Naive thymus-derived CD4-positive, alpha-beta T cell (primary cell): Measurements from ENCODE around the gene EBF3. TPM values are rescaled to one million over a fixed set of nuclear protein-coding genes. Genes with fewer than 3 reads are reported as not detected.

Experiments
- ATAC-seq: fragments of 150-1000 bp; cut with Tn5 transposase; 2 replicates; pipeline ENCODE4 v1.10.0; 2021; ENCODE audit warnings: mild to moderate bottlenecking, moderate library complexity
- CTCF ChIA-PET: fragments of 350-600 bp; sonication (Branson Sonifier 250); formaldehyde crosslinking; loops from one replicate; lab custom pipeline; 2021; ENCODE audit warnings: antibody characterized with exemption; lab: Charles Lee
- POLR2A ChIA-PET: fragments of 350-600 bp; sonication (Branson Sonifier 250); formaldehyde crosslinking; loops from one replicate; lab custom pipeline; 2021; ENCODE audit warnings: antibody characterized with exemption, inconsistent platforms; lab: Charles Lee
- DNase-seq, 9 donors: peaks; one replicate each; pipeline versions ENCODE4 v3.0.0 to v3.0.0-alpha.2; 2020 to 2022; ENCODE audit warnings: mixed read lengths in 1 of 9
- H3K27ac ChIP-seq: one replicate; pipeline ENCODE4 v1.7.0; 2013; ENCODE audit warnings: mild to moderate bottlenecking, low read depth, low read length, moderate library complexity
- H3K27me3 ChIP-seq, 2 donors: one replicate each; pipeline ENCODE4 v1.7.0; 2013; ENCODE audit warnings: low read length in 2 of 2, mild to moderate bottlenecking in 2 of 2, moderate library complexity in 2 of 2; ENCODE audit not compliant: control insufficient read depth in 2 of 2, insufficient read depth in 2 of 2
- H3K36me3 ChIP-seq, 3 experiments: 1 replicate in 2 of 3; 2 replicates in 1 of 3; pipeline ENCODE4 v1.7.0; 2013; ENCODE audit warnings: low read length in 3 of 3, mild to moderate bottlenecking in 3 of 3, moderate library complexity in 1 of 3; ENCODE audit not compliant: insufficient read depth in 3 of 3, control insufficient read depth in 2 of 3
- H3K4me1 ChIP-seq, 2 donors: one replicate each; pipeline ENCODE4 v1.7.0; 2013; ENCODE audit warnings: low read length in 2 of 2, mild to moderate bottlenecking in 2 of 2, moderate library complexity in 1 of 2; ENCODE audit not compliant: control insufficient read depth in 2 of 2, insufficient read depth in 2 of 2
- H3K4me3 ChIP-seq: 2 replicates; pipeline ENCODE4 v1.7.0; 2013; ENCODE audit warnings: mild to moderate bottlenecking, low read length
- H3K9me3 ChIP-seq, 3 experiments: 1 replicate in 2 of 3; 2 replicates in 1 of 3; pipeline ENCODE4 v1.7.0; 2013; ENCODE audit warnings: low read length in 3 of 3; ENCODE audit not compliant: control insufficient read depth in 2 of 3
- H3K27ac Mint-ChIP-seq, 9 donors: one replicate each; pipeline ENCODE4 v1.8.0; 2020 to 2022; ENCODE audit warnings: mixed read lengths in 9 of 9, mild to moderate bottlenecking in 8 of 9, moderate library complexity in 5 of 9, inconsistent platforms in 2 of 9
- H3K27me3 Mint-ChIP-seq, 5 donors: one replicate each; pipeline ENCODE4 v1.8.0; 2021 to 2022; ENCODE audit warnings: mixed read lengths in 5 of 5, mild to moderate bottlenecking in 1 of 5
- H3K36me3 Mint-ChIP-seq, 5 donors: one replicate each; pipeline ENCODE4 v1.8.0; 2020 to 2022; ENCODE audit warnings: mixed read lengths in 5 of 5, mild to moderate bottlenecking in 3 of 5, inconsistent platforms in 1 of 5
- H3K4me1 Mint-ChIP-seq, 7 donors: one replicate each; pipeline ENCODE4 v1.8.0; 2020 to 2022; ENCODE audit warnings: mixed read lengths in 7 of 7, mild to moderate bottlenecking in 3 of 7, inconsistent platforms in 1 of 7
- H3K4me3 Mint-ChIP-seq, 10 donors: one replicate each; pipeline ENCODE4 v1.8.0; 2020 to 2022; ENCODE audit warnings: mild to moderate bottlenecking in 10 of 10, mixed read lengths in 10 of 10, moderate library complexity in 6 of 10, inconsistent platforms in 2 of 10
- H3K9me3 Mint-ChIP-seq, 11 donors: one replicate each; pipeline ENCODE4 v1.8.0; 2020 to 2022; ENCODE audit warnings: mixed read lengths in 11 of 11, mild to moderate bottlenecking in 4 of 11, inconsistent platforms in 1 of 11, moderate library complexity in 1 of 11
- intact Hi-C, 2 donors: fragments of 100-400 bp; cut with micrococcal nuclease; formaldehyde crosslinking; loops; one replicate each; pipeline ENCODE4 v1.15.1; 2023
- polyA plus RNA-seq, 2 donors: library from polyadenylated mRNA; unstranded; fragments of 300-500 nt; fragmentation: Illumina TruSeq; gene quantifications; one replicate each; pipeline ENCODE4 v1.2.3, GENCODE V29; 2021
- total RNA-seq, 6 experiments: library from RNA in 5 of 6; stranded (reverse) in 5 of 6; gene quantifications; 1 replicate in 5 of 6; 2 replicates in 1 of 6; pipeline ENCODE4 v1.2.3 and lab custom pipeline; 2021 to 2026

Gene EBF3
- total and polyA plus RNA-seq, 7 experiments from 2014 or later = not detected

DNA sequence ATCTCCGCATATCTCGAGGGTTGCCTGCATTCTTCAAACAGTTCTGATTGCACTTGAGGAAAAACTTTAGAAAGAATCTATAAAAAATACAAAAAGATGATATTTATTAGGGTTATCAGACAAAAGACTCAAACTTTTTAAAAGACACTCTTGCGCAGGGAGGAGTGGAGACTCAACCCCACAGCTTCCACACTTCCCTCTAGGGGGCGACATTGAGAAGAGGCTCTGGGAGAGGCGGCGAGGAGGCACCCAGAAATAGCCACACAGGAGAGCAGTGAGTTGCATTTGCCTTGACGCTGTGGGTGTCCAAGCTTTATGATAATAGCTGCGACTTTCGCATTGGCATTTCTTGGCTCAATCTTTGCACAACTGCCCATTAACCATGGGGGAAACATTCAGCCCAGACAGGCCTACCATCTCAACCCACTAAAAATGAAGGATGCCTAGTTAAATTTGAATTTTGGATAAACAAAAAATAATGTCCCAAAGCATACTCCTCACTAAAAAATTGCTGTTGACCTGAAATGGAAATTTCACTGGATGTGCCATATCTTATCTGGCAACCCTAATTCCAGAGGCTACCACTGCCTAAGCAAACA is 86.2 kb downstream of the EBF3 start:
- H3K4me3 ChIP-seq = no peak overlapping the region
- ChIA-PET CTCF (interaction anchor here (1.5 kb wide), 1 partner anchor 13 kb away, joined by 3 read pairs; no protein-coding TSS in a partner anchor), POLR2A (no interaction called here)
- no peaks in the 10 kb centered on the region for H3K36me3 ChIP-seq
- no peak overlapping the region for H3K27ac ChIP-seq
- no peaks in the 10 kb centered on the region for H3K4me1 ChIP-seq
- no peaks in the 10 kb centered on the region for H3K27me3 ChIP-seq
- peaks cover 0 to 8% (median 3%) of the 10 kb centered on the region in 5 donors for H3K27me3 Mint-ChIP-seq
- H3K36me3 Mint-ChIP-seq = no peaks in the 10 kb centered on the region
- no peak overlapping the region for H3K4me3 Mint-ChIP-seq
- DNase-seq (peak in 7 of 9 donors; percentile 8 to 39 (median 29)), ATAC-seq (peak; percentile 63)
- no peak overlapping the region for H3K27ac Mint-ChIP-seq
- intact Hi-C loops = loop anchor here in 1 of 2 donors (2.0 kb wide), 2 partner anchors 251 to 301 kb away; no protein-coding TSS in a partner anchor
- H3K9me3 ChIP-seq = no peaks in the 10 kb centered on the region
- H3K9me3 Mint-ChIP-seq = no peaks in the 10 kb centered on the region
- no peaks in the 10 kb centered on the region for H3K4me1 Mint-ChIP-seq

DNA sequence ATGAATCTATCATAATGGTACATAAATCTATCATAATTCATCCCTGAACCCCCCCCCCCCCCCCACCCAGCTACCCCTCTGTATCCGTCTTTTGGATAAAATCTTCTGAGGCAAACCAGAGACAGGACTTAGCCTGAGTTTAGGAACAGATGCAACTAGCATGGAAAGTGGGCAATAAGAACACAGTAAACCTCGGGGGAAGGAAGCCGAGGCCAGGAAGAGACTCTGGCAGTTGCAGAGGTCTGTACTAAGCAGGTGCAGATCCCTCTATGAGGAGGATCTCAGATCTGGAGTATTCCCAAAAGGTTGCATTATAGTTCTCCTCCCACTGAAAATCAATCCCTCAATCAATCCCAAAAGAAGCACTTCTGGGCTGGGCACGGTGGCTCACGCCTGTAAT is 87.2 kb downstream of the EBF3 start:
- ChIA-PET POLR2A (no interaction called here), CTCF (interaction anchor here (1.5 kb wide), 1 partner anchor 14 kb away, joined by 3 read pairs; no protein-coding TSS in a partner anchor)
- peaks cover 0 to 14% (median 3%) of the 10 kb centered on the region in 5 donors for H3K27me3 Mint-ChIP-seq
- Histone ChIP-seq H3K36me3 (no peaks in the 10 kb centered on the region), H3K9me3 (no peaks in the 10 kb centered on the region), H3K27ac (no peak overlapping the region), H3K4me3 (no peak overlapping the region), H3K4me1 (no peaks in the 10 kb centered on the region), H3K27me3 (no peaks in the 10 kb centered on the region)
- ATAC-seq (no peak), DNase-seq (no peak)
- no peak overlapping the region for H3K27ac Mint-ChIP-seq
- no peak overlapping the region for H3K4me3 Mint-ChIP-seq
- H3K4me1 Mint-ChIP-seq = peaks cover 0 to under 1% (median 0%) of the 10 kb centered on the region in 7 donors
- H3K36me3 Mint-ChIP-seq = no peaks in the 10 kb centered on the region
- H3K9me3 Mint-ChIP-seq = no peaks in the 10 kb centered on the region
- intact Hi-C loops = loop anchor here in 1 of 2 donors (2.0 kb wide), 2 partner anchors 252 to 302 kb away; no protein-coding TSS in a partner anchor

DNA sequence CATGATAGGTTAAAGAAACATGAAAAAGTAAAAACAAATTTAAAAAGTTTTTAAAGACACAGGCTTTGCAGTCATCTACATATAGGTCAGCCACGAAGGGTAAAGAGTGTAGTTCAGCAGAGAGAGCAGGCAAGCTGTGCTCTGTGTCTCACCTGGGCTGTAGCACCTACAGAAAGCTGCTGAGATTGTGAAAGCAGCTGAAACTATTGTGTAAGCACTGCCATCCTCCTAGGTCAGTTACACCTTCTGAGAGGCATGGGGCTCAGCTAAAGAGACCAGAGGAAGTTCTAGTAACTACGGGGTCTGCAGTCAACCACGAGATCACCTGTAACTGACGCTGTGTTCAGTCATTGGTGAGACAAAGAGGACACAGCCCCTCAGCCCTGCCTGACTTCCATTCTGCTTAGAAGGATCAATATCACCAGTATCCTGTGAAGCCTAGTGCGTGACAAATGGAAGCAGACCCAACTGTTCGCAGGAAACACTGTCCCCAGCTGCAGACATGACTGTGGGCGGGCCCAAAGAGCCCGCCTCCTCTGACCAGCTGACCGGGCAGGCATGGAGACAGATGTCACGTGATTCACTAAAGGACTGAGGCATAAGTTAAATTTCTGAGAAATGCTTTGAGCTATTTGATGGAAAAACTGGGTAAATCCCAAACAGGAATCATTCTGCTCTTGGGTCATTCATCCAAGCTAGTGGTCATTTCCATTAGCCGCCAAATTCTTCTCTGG is 87.9 kb downstream of the EBF3 start:
- Mint-ChIP-seq H3K27ac (no peak overlapping the region), H3K9me3 (no peaks in the 10 kb centered on the region), H3K4me1 (peaks cover 0 to 8% (median under 1%) of the 10 kb centered on the region in 7 donors), H3K4me3 (no peak overlapping the region), H3K27me3 (peaks cover 0 to 14% (median 3%) of the 10 kb centered on the region in 5 donors), H3K36me3 (no peaks in the 10 kb centered on the region)
- no peak for ATAC-seq
- no peaks in the 10 kb centered on the region for H3K9me3 ChIP-seq
- H3K4me3 ChIP-seq = no peak overlapping the region
- intact Hi-C loops = loop anchor here in 1 of 2 donors (2.0 kb wide), 2 partner anchors 253 to 303 kb away; no protein-coding TSS in a partner anchor
- no peaks in the 10 kb centered on the region for H3K27me3 ChIP-seq
- DNase-seq = no peak
- no peaks in the 10 kb centered on the region for H3K36me3 ChIP-seq
- H3K27ac ChIP-seq = no peak overlapping the region
- CTCF ChIA-PET = interaction anchor here (1.5 kb wide), 1 partner anchor 15 kb away, joined by 3 read pairs; no protein-coding TSS in a partner anchor
- no peaks in the 10 kb centered on the region for H3K4me1 ChIP-seq
- POLR2A ChIA-PET = no interaction called here

DNA sequence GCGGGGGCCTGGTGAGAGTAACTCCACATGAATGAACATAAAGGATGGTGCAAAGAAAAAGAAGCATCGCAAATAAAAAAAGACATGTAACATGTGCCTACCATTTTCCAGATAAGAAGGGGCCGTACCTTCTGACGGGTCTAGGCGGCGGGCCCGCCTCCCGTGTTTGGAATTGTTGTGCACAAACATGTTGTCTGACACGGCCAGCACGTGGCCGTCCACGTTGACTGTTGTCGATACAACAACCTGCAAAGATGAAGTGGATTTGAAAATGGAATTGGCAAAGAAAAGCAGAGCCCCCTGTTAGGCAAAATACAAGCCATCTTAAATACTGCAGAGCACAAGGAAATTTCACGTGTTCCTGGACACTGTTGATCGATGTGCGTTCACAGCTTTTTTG is 90.7 kb downstream of the EBF3 start:
- ATAC-seq (no peak), DNase-seq (no peak)
- Histone ChIP-seq H3K4me1 (no peaks in the 10 kb centered on the region), H3K9me3 (no peaks in the 10 kb centered on the region), H3K27me3 (no peaks in the 10 kb centered on the region), H3K27ac (no peak overlapping the region), H3K4me3 (no peak overlapping the region), H3K36me3 (no peaks in the 10 kb centered on the region)
- peaks cover 0 to 13% (median 4%) of the 10 kb centered on the region in 7 donors for H3K4me1 Mint-ChIP-seq
- no peak overlapping the region for H3K4me3 Mint-ChIP-seq
- no peaks in the 10 kb centered on the region for H3K9me3 Mint-ChIP-seq
- peaks cover 0 to 14% (median 0%) of the 10 kb centered on the region in 5 donors for H3K27me3 Mint-ChIP-seq
- POLR2A ChIA-PET = no interaction called here
- no peak overlapping the region for H3K27ac Mint-ChIP-seq
- CTCF ChIA-PET = no interaction called here
- intact Hi-C loops = no loop called here
- H3K36me3 Mint-ChIP-seq = no peaks in the 10 kb centered on the region

DNA sequence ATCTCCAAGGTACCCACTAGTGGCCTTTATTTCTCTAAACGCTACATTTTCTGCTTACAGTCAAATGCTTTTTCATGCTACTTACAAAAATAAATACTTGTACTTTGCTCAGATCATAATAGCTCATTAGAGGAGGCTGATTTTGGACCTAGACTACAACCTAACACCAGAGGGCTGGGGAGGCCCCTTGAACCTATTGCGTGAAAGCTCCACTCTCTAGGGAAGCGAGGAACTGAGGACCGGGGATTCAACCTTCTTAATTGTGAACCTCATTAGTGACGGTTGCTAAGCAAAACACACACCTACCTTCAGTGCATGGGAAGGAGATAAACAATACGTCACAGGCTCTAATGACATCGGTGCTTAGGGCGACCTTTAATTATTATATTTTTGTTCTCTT is 92.1 kb downstream of the EBF3 start:
- Histone ChIP-seq H3K27me3 (no peaks in the 10 kb centered on the region), H3K27ac (no peak overlapping the region), H3K4me3 (no peak overlapping the region), H3K9me3 (no peaks in the 10 kb centered on the region), H3K4me1 (no peaks in the 10 kb centered on the region), H3K36me3 (no peaks in the 10 kb centered on the region)
- Mint-ChIP-seq H3K4me3 (no peak overlapping the region), H3K9me3 (no peaks in the 10 kb centered on the region), H3K27ac (no peak overlapping the region), H3K4me1 (peaks cover 0 to 13% (median 4%) of the 10 kb centered on the region in 7 donors), H3K27me3 (peaks cover 0 to 14% (median 0%) of the 10 kb centered on the region in 5 donors), H3K36me3 (no peaks in the 10 kb centered on the region)
- CTCF ChIA-PET = no interaction called here
- intact Hi-C loops = no loop called here
- DNase-seq (no peak), ATAC-seq (no peak)
- POLR2A ChIA-PET = interaction anchor here (0.6 kb wide), 1 partner anchor 8 kb away, joined by 3 read pairs; no protein-coding TSS in a partner anchor

DNA sequence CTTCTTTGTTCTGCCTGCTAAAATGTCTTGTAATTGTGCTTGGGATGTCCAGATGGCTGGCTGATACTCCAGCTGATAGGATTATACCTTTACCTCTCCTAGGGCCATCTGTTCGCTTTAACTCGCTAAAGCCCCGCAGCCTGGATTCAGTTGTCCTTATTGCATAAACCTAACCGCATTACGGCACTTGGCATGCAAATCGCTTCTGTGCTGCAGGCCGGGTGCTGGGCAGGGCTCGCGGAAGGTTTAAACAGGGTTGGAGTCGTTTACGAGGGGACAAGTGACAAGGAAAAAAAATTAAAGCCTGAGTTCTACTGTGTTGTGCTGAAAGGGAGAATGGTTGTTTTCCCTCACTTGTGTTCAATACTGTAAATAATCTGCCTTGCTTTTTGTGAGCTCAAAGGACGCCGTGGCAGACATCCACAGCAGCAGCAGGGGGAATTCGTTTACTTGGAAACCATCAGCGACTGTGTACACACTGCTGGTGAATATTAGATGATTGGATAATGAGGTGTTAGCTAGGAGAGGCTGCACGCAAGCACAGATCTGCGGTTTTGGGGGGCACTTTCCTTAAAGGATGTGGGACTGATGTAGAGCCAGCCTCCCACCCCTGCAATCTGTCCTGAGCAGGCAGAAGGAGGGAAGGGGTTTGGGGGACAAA is 93.0 kb downstream of the EBF3 start:
- no peaks in the 10 kb centered on the region for H3K9me3 Mint-ChIP-seq
- Histone ChIP-seq H3K36me3 (no peaks in the 10 kb centered on the region), H3K27me3 (no peaks in the 10 kb centered on the region), H3K9me3 (no peaks in the 10 kb centered on the region), H3K4me1 (no peaks in the 10 kb centered on the region), H3K4me3 (no peak overlapping the region), H3K27ac (no peak overlapping the region)
- peaks cover 0 to 14% (median 0%) of the 10 kb centered on the region in 5 donors for H3K27me3 Mint-ChIP-seq
- ChIA-PET CTCF (no interaction called here), POLR2A (no interaction called here)
- H3K36me3 Mint-ChIP-seq = no peaks in the 10 kb centered on the region
- ATAC-seq (no peak), DNase-seq (no peak)
- peaks cover 0 to 13% (median 4%) of the 10 kb centered on the region in 7 donors for H3K4me1 Mint-ChIP-seq
- H3K4me3 Mint-ChIP-seq = peak overlapping the region in 2 of 10 donors; percentile 5 to 21
- intact Hi-C loops = no loop called here
- H3K27ac Mint-ChIP-seq = no peak overlapping the region
